GM21447 (cell line): ENCODE data around the gene LSMEM2.
A peak's percentile ranks its signal among the peaks of the same experiment; 100 is the strongest.
"Not testable (repeated sequence)": the region's sequence is repeated elsewhere in the genome, so short reads cannot be mapped to it uniquely, and the experiment has no call there.

Experiments used
- ATAC-seq: cut with Tn5 transposase; IDR thresholded peaks from one replicate; pipeline ENCODE4 v1.9.1; 2021; ENCODE audit not compliant: unreplicated experiment

Gene LSMEM2

DNA sequence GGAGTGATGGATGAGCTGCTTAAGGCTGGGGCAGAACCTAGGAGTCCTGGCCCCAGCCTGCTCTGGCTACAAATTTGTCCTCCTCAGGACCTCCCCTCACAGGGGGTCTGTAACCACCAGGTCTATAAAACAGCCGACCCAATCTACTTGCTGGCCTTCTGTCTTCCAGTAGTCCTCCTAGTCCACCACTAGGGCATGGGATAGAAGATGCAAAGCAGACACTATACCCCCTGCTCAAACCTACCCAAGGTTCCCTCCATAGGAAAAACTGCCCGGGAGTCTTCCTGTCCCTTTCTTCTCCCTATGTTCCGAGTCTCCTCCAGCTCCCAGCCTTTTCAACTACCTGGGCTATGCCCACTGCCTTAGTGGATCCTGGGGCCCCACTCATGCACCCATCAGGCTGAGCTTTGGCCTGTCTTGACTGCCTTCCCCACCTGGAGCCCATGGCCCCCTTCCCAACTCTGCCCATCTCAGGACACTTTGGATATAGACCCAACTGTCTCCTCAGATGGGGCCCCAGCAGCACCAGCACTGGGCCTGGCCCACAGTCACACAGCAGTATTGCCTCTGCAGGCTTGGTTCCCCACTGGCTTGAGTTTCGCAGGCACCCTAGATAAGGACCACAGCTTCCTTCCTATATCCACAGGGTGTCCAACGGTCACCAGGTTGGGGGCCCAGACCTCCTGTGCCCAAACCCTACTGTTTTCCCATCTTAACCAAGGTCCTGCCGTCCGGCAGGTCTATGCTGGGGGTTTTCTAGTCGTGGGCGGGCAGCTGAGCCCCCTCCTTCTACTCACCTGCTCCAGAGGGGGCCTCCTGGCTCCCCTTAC lies 19.2 kb downstream of the LSMEM2 start:
- ATAC-seq, result no peak

DNA sequence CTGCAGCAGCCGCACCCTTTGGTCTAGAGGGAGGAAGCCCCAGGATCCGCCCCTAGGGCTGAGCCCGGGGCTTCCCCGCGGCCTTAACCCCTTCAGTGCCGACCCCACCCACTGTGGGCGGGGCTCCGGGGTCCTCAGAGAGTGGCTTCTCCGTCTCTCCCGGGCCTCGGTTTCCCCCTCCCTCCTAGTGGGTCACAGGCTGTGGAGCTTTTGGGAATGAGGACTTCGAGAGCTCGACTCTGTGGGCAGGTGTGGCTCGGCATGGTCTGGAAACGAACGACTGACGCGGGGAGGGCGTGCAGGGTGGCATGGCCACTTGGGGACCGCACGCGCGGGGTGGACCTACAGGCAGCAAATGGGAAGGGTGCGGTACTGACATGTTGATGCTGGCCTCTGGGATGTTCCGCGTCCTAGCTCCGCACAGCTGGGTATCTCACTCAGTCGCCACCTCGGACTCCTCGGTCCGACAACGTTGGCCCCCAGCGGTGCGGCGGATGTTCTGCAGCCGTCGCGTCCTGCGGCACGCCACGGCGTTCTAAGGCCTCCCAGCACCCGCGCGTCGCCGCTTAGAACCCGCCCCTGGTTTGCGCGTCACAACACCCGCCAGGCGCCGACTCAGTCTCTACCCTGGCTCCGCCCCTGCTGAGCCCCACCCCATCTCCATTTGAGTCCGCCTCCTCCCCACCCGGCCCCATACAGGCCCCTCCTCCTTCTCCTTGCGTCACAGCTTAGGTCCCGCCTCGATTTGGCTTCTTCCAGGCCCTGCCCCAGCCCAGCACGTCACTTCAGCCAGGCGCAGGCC lies 20.1 kb downstream of the LSMEM2 start, which contains the start of the genes HYAL3 and NAA80:
Gene HYAL3, minus strand, starts transcription at position 570 of the 802 bp plus-strand sequence. CDS start 3,803 bp downstream, outside the sequence.
Gene NAA80, minus strand, starts transcription at position 570 of the 802 bp plus-strand sequence. CDS start 1,942 bp downstream, outside the sequence.
- ATAC-seq, result peak; percentile 78

DNA sequence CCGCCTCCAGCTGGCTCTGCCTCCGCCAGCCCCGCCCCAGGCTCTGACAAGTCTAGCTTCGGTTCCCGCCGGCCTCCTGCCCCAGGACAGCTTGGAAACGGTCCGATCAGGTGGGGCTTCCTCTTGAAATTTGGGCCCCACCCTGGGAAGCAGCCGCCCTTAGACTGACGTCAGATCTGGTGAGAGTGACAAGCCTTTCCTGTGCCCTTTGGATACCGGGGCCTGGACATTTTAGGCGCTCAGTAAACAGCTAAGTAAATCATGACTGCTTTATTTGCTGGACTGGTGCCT lies 20.7 kb downstream of the LSMEM2 start:
- no peak for ATAC-seq

DNA sequence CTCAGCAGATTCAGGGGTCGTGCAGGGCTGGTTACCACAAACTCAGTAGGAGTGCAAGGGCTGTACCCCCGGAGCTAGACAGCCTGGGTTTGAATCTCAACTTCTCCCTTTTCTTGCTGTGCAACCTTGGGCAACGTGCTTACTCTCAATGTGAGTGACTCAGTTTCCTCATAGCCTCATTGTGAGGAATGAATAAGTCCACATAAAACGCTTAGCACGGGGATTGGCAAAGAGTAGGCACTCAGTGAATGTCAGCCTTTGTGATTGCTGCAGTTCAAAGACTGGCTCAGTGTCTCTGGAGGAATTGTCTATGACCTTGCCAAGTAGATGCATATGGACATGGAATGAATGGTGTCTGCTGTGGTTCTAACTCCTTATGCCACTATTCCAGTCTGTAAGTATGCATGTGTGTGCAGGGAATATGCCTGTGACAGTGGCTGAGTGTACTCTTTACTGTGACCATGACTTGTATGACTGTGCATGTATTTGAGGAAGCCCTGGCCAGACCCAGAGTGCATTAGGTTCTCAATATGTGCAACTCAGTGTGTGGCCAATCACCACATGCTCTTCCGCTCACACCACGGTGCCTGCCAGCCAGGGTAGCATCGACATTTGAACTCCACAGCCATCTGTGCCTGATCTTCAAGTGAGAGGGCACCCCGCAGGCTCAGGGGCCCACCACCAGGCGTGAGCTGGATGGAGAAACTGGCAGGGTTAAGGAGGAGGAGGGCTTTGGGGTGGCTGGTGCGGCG lies 21.2 kb downstream of the LSMEM2 start:
- ATAC-seq, result no peak

DNA sequence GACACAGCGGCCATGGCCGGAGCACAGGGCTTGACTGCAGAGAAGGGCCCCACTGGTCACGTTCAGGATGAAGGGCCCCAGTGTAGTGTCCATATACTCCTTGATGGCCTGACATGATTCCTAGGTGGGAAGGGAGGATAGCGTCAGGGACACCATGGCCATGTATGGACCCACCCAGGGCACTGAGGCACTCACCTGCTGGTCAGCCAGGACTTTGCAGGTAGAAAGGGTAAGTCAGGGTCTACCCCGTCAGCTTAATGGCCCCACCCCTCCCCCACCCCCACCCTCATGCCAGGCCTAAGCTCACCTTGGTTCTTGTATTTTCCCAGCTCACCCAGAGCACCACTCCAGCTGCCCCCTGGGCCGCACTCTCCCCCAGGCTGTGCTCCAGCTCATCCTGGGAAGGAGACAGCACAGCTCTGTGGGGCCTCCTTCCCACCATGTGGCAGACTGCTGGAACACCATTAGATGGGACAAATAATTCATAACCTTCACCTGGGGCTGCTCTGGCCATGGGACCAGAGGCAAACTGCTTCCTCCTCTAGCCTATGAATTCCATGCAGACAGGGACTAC lies 21.9 kb downstream of the LSMEM2 start:
- no peak for ATAC-seq

DNA sequence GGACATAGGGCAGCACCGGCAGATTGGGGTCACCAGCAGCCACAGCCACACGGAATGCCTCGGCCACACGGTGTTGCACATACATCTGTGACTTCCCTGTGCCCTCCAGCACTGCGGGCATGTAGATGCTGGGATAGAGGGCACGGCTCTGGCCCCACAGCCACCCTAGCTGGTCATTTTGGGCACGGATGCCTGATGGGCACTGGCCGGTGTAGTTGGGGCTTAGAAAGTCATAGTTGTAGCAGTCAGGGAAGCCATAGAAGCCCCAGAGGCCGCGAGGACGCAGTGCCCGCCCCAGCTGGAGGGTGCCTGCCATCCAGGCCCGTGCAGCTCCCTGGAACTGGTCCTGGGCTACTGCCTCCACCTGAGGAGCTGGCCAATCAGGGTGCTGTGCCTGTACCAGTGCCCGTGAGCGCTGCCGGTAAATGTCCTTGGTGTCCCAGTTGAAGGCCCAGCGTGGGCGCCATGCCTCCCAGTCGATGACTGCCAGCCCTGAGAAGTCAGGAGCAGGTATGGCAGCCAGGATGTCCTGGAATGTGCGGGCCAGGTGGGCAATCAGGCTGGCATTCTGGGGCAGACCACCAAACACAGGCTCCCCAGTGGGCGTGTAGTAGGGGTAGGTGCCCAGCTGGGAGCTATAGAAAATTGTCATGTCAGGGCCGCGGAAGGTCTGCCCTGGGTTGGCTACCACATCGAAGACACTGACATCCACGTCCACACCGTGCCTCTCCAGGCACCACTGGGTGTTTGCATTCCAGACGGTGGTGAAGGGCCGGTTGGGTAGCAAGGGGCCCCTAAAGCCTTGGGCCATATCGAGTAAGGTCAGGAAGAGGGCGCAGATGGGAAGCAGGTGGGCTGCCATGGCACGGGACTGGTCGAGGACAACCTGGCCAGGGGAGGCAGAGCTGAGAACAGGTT lies 23.5 kb downstream of the LSMEM2 start:
- no peak for ATAC-seq

DNA sequence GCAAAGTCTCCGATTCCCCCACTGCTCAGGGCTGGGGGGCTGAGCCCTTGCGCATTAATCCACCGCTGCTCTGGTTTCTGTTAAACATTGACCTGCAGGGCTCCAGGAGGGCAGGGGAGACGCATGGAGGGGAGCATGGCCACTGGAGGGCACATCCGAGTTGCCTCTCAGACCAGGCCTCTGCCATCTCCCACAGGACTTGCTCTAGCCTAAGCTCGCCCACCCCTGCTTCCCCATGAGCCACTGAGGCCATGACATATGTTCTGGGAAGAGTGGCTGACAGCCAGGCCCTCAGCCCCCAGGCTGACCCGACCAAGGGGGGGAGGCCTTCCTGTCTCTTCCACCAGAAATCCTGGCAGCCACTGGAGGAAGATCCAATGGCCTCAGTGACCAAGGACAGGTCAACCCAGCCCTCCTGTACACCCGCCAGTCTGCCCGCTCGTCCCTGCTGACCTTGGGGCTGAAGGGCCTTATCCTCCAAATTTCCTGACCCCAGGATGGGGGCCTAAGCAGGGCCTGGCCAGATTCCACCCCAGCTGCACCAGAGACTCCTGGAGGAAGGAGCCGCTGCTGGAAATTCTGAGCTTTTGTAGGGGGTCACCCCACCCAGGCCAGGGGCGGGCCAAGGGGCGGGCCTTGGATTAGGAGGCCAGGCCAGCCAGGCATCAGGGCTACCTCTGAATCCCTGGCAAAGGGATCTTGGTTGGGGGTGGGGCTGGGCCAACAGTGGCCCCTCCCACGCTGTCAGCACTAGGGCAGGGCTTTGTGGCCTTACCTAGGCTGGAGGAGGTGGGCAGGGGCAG lies 24.3 kb downstream of the LSMEM2 start, which contains the start of gene HYAL1:
Gene HYAL1, minus strand, starts transcription at position 562 of the 803 bp plus-strand sequence. CDS start 618 bp downstream, outside the sequence.
- no peak for ATAC-seq

DNA sequence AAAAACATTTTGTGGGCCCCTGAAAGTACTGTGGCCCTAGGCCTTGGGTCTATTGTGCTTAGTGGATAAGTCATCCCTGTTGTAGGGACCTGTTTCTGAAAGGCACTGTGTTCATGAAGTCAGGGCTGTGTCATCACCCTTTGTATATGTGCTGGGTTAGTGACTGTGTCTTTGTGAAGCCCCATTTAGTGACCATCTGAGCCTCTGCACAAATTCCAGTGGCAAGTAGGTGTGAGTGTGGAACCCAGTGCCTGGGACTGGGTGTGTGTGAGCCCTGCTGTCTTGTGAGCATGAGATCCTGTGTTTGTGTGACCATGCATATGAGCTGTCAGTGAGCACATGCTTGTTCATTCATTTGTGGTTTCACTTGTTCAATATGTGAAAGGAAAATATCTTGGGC lies 25.7 kb downstream of the LSMEM2 start:
- ATAC-seq, result no peak

DNA sequence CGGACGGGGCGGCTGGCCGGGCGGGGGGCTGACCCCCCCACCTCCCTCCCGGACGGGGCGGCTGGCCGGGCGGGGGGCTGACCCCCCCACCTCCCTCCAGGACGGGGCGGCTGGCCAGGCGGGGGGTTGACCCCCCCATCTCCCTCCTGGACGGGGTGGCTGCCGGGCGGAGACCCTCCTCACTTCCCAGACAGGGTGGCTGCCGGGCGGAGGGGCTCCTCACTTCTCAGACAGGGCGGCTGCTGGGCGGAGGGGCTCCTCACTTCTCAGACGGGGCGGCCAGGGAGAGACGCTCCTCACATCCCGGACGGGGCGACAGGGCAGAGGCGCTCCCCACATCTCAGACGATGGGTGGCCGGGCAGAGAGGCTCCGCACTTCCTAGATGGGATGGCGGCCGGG lies 33.2 kb downstream of the LSMEM2 start:
- not testable (repeated sequence) for ATAC-seq

DNA sequence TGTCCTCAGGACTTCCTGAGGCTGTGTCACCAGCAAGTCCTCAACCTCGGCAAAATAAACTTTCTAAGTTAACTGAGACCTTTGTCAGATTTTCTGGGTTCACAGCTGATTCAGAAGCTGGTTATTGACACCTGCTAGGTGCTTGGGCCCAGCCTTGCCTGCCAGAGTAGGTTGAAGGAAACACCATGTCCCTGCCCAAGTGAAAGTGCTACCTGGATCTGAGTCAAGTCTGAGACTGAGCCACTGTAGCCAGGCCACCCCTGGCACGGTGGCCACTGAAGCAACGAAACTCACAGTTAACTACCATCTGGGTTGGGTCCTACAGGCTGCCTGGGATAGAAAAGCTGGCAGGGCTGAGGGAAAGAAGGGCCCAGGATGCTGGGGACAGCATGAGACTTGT lies 35.5 kb downstream of the LSMEM2 start:
- no peak for ATAC-seq

DNA sequence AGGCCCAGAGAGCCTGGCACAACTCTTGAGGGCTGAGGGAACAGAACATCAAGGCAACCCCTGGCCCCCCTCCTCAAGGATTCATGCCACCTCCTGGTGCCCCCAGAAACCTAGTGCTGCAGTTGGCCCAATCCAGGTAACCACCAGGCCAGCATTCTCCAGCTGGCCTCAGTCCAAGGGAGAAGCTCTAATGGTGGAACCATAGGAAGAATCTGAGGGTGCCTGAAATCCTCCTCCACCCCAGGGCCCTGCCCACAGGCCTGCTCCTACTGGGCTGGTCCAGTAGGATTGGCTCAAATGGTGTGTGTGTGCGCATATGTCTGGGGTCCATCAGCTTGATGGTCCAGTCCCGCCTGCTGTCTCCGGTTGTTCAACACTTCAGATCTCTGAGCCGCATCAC lies 35.9 kb downstream of the LSMEM2 start:
- ATAC-seq, result no peak

DNA sequence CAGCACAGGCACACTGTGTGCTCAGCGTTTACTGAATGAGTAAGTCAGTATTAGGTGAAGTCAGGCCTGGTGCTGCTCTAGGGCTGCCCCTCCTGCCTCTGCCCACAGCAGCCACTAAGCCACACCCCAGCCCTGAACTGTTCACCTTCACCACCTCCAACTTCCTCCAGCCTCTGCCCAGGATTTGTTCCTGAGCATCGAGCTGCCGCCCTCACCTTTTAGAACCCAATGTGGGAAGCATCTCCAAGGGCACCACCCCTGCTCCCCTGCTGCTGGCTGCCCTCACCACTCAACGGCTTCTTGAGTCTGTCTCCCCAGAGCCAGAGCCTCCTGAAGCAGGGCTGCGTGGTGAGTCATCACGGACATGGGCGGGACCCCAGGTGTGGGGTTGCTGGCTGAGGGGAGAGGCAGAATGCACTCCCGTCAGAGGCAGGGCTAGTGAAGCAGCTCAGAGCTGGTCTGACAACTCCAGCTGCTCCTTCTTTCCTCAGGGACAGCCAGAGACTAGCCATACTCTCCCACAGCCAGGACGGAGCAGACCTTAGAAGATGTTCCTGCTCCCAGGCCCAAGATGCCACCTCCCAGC lies 37.9 kb downstream of the LSMEM2 start:
- ATAC-seq, result no peak

DNA sequence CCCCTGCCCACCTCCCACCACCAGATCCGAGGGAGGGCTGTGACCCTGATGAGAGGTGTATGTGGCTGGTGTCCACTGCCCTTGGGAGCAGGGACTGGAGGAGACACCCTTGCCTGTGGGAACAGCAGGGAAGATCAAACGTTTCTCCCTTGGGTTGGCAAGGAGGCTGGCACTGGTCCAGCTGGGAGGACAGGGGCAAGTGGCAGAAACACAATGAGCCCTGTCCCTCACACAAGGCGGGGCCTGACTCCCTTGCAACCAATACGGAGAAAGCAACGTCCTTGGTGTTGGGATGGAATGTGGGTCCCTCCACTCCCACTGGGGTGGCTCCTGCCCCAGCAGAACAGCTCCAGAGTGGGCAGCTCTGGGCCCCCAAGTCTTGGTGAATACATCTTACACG lies 38.4 kb downstream of the LSMEM2 start:
- no peak for ATAC-seq

DNA sequence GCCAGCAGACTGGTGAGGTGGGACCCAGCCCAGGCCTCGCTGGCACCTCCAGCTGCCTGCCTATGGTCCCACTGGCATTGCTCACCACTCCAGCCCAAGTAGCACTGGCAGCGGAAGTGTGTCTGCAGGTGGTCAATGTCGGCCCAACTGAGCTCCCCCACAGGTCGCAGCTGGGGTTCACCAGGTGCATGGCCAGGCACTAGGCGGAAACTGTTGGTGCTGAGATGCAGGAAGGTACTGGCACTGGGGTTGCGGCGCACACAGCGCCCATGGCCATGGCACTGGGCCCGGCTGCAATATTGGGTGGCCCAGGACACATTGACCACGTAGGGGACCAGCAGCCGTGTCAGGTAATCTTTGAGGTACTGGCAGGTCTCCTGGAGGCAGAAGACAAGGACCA lies 39.3 kb downstream of the LSMEM2 start:
- ATAC-seq, result no peak

DNA sequence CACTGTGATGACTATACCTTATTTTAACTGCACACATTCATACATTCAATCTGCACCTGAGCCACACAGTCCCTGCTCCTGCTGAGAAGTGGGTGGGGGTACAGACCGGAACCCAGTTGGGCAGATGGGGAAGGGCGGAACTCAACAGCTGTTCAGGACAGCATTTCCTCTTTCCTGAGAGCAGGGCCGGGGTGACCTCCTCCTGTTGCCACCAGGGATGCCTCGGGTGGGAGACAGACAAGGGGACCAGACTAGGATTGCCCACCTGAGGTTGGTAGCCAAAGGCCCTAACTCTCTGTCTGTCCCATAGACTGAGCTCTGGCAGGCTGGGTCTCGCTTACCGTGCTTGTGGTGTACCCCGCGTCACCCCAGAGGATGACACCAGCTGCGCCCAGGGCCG lies 39.7 kb downstream of the LSMEM2 start:
- ATAC-seq, result no peak

DNA sequence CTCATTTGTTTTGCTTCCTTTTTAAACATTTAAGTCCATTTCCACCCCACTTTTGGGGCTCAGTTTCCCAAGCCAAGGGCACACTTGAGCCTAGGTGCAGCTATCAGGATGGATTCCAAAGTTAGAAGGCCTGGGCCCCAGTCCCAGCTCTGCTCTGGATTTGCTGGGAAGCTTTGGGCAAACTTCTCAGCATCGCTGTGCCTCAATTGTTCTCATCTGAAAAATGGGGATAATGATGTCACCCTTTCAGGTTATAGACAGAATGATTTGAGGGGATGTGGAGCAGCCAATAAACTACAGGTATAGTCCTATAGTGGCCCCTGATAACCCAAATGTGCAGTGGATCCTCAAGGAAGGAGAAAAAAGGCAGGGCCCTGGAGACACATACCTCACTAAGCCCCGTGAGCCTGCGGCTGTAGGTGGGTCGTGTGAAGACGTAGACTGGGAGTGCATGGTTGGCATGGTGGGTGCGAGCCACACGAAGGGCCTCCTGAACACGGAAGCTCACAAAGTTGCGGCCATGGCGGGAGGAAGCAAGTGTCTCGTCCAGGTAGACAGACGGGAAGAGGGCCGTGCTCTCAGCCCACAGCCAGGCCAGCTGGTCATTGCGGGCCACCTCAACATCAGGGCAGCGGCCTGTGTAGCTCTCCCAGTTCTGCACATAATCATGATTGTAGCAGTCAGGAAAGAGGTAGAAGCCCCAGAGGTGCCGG lies 40.5 kb downstream of the LSMEM2 start:
- ATAC-seq, result no peak

DNA sequence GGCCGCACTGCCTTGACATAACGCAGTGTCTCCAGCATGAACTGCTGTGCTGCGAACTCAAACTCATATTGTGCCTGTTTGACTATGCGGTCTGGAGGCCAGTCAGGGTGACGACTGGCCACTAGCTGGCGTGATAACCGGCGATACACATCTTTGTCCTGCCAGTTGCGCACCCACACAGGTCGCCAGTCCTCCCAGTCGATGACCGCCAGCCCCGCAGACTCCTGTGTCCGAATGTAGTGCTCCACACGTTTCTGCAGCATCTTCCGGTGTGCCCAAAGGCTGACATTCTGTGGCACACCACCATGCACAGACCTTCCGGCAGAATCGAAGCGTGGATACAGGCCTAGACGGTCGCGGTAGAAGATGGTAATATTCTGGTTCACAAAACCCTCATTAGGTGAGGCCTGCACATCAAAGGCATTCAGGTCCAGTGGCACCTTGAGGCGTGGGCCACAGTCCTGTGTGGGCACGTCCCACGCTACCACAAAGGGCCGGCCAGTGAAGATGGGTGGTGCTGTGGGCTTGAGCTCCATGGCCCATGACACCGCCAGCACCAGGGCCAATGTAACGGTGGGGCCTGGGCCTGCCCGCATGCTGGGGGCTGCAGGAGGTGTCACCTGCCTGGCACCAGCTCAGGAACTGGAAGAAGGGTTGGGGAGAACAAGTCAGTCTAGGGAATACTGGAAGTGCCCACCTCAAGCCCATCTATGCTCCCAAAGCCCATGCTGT lies 41.2 kb downstream of the LSMEM2 start:
- no peak for ATAC-seq
